ENCODE measurements around the gene HOGA1. TPM values are rescaled to one million over a fixed set of nuclear protein-coding genes. Genes with fewer than 3 reads are reported as not detected.

HOGA1 gene
- total RNA-seq = 0.31 TPM

GRCh38 chr10:97584060-97584797, at the start of gene HOGA1:
Gene HOGA1, plus strand, starts transcription at chr10:97584389. Its CDS starts 315 bp downstream, at chr10:97584704.

GRCh38 chr10:97572214-97572989, 11.8 kb upstream of the HOGA1 start, which contains the start of gene ANKRD2:
Gene ANKRD2, plus strand, starts transcription at chr10:97572779. Its CDS starts 10 bp downstream, at chr10:97572789.

GRCh38 chr10:97589479-97589878, 5.3 kb downstream of the HOGA1 start, which contains the start of gene C10orf62:
Gene C10orf62, plus strand, starts transcription at chr10:97589721. Its CDS starts 177 bp downstream, at chr10:97589898.

DNA sequence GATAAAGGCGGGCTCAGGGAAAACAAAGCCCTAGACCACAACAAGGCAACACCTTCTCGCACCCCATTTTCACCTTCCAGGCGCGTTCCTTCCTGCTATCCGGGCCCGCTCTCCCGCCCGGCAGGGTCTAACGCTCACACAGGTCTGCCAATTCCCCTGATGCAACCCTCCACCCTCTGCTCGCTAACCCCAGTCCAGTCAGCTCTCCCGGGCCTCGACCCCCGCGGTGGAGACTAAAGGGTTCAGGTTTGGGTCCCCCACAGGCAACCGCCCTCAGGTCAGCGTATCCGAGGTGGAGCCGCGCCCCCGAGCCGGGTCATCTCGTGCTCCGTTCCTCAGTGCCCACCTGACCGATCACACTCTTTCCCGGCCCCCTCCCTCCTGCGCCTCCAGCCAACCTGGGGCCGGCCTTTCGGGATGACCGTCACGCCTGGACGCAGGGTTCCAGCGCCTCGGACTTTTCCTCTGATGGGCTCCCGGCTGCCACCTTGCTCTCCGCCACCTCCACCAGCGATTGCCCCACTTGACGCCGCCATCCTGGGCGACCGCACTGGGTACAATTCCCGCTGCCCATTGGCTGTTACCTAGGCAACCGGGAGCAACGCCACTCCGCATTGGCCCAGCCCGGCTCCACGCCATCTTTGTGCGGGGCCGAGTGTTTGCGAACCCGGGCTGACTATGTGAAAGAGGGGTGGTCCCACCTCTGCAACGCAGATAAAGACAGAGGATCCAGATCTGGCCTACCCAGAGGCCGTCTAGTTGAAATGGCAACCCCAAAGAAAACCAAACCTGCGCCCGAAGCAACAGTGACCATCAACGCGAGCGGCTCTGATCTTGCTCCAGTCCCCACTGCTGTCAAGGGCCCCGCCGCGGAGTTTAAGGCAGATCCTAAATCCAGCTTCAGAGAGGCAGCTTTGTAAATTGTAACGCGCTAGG, 49.0 kb downstream of the HOGA1 start, which contains the start of gene MORN4:
Gene MORN4, minus strand, starts transcription at position 552 of the 936 bp plus-strand sequence. CDS start 13,847 bp downstream, outside the sequence.

GRCh38 chr10:97640174-97640867, 56.1 kb downstream of the HOGA1 start, which contains the start of gene PI4K2A:
Gene PI4K2A, plus strand, starts transcription at chr10:97640671. Its CDS starts 72 bp downstream, at chr10:97640743.

Other genes with a start within 250 kb of the HOGA1 start
- 11.6 TPM for gene FRAT2, start 249.7 kb upstream of the HOGA1 start, total RNA-seq
- gene RRP12, start 183.0 kb upstream of the HOGA1 start, total RNA-seq = 18.2 TPM
- gene PGAM1, start 158.2 kb upstream of the HOGA1 start, total RNA-seq = 105 TPM
- 39.1 TPM for gene EXOSC1, start 138.4 kb upstream of the HOGA1 start, total RNA-seq
- 40.7 TPM for gene ZDHHC16, start 138.2 kb upstream of the HOGA1 start, total RNA-seq
- gene MMS19, start 86.0 kb upstream of the HOGA1 start, total RNA-seq = 94.8 TPM
- 0.94 TPM for gene UBTD1, start 85.5 kb upstream of the HOGA1 start, total RNA-seq
- not detected for gene ANKRD2, start 11.6 kb upstream of the HOGA1 start, total RNA-seq
- gene C10orf62, start 5.3 kb downstream of the HOGA1 start, total RNA-seq = not detected
- gene MORN4, start 49.1 kb downstream of the HOGA1 start, total RNA-seq = 26.0 TPM
- 10.3 TPM for gene PI4K2A, start 56.3 kb downstream of the HOGA1 start, total RNA-seq
- gene AVPI1, start 102.9 kb downstream of the HOGA1 start, total RNA-seq = 0.94 TPM
- 5.0 TPM for gene MARVELD1, start 129.3 kb downstream of the HOGA1 start, total RNA-seq
- 68.5 TPM for gene ZFYVE27, start 152.7 kb downstream of the HOGA1 start, total RNA-seq
- gene SFRP5, start 187.6 kb downstream of the HOGA1 start, total RNA-seq = 0.94 TPM

Measured in parietal lobe (tissue), 1 donor.